HL-60 (cell line): Measurements from ENCODE around the gene ZFP62.

Experiments used
- DNase-seq, 2 experiments: peaks; one replicate each; pipeline ENCODE4 v3.0.0-alpha.2; 2010 to 2020; ENCODE audit warnings: low read depth in 1 of 2, low spot score in 1 of 2
- H3K27ac ChIP-seq: fragments of 250-450 bp; sonication (Bioruptor Pico); replicated peaks from 2 replicates; pipeline ENCODE4 v1.5.1; 2020; ENCODE audit warnings: mild to moderate bottlenecking, moderate library complexity
- H3K27me3 ChIP-seq: fragments of 250-450 bp; sonication (Bioruptor Pico); 2 replicates; pipeline ENCODE4 v1.5.1; 2021; ENCODE audit warnings: mild to moderate bottlenecking, moderate library complexity; ENCODE audit not compliant: insufficient read depth, poor library complexity, severe bottlenecking
- H3K4me3 ChIP-seq: replicated peaks from 2 replicates; pipeline ENCODE4 v1.5.1; 2011; ENCODE audit warnings: mild to moderate bottlenecking, control low read depth, low read length; ENCODE audit not compliant: insufficient read depth
- GABPA ChIP-seq: IDR thresholded peaks from 2 replicates; pipeline ENCODE4 v1.6.1; 2012; ENCODE audit warnings: low read depth
- POLR2AphosphoS5 ChIP-seq: IDR thresholded peaks from 2 replicates; pipeline ENCODE4 v1.6.1; 2012; ENCODE audit warnings: low read depth
- SPI1 ChIP-seq: IDR thresholded peaks from 2 replicates; pipeline ENCODE4 v1.6.1; 2012; ENCODE audit warnings: low read depth, mild to moderate bottlenecking, borderline replicate concordance
- TF ChIP-seq, protein P1 (sequence below): IDR thresholded peaks from 2 replicates; pipeline ENCODE4 v1.6.1; 2012; ENCODE audit warnings: low read depth; ENCODE audit not compliant: insufficient replicate concordance
- TF ChIP-seq, protein P2 (sequence below): IDR thresholded peaks from one replicate; pipeline ENCODE4 v1.5.1; 2011; ENCODE audit warnings: low read length, control low read depth, inconsistent platforms; ENCODE audit not compliant: insufficient read depth

ZFP62 gene

DNA sequence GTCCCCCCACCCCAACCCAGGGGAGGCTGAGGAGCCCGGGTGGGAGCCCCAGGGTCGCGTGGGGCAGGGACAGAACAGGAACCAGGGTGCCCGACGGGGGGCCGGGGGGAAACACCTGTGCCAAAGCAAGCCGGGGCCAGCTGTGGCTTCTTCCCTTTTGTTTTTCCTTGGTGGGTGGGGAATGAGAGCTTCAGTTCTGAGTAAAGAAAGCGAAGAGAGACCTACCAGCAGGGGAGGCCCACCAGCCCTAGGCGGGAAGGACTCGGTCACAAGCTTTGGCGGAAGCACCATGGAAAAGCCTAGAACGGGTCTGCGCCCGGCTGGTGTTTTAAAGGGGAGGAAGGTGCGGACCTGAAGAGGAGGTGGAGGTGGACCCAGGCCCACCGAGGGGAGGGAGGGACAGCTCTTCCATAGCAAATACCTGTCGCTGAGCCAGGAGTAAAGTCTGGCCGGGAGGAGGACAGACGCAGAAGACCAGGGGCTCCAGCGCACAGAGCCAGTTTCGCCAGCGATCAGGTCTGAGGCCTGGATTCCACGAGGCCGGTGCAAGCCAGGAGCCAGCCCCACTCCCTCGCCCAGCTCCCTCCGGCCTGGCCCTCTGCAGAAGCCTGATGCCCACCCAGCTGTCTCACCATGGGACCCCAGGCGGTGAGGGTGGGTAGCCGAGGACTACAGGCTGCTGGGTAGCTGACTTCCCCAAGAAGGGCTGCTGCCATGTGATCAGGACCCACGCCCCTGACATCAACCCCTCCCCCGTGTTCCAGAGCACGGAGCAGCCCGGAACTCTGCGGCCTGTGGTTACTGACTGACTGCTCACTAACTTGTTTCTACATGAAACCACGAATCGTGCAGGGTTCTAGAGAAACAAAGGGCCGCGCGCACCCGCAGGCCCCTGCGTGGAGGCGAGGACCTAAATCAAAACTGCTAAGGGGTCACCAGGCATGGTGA lies 57.6 kb downstream of the ZFP62 start:
- DNase-seq, result peak; percentile 88 to 97
- TF ChIP-seq, protein P1, sequence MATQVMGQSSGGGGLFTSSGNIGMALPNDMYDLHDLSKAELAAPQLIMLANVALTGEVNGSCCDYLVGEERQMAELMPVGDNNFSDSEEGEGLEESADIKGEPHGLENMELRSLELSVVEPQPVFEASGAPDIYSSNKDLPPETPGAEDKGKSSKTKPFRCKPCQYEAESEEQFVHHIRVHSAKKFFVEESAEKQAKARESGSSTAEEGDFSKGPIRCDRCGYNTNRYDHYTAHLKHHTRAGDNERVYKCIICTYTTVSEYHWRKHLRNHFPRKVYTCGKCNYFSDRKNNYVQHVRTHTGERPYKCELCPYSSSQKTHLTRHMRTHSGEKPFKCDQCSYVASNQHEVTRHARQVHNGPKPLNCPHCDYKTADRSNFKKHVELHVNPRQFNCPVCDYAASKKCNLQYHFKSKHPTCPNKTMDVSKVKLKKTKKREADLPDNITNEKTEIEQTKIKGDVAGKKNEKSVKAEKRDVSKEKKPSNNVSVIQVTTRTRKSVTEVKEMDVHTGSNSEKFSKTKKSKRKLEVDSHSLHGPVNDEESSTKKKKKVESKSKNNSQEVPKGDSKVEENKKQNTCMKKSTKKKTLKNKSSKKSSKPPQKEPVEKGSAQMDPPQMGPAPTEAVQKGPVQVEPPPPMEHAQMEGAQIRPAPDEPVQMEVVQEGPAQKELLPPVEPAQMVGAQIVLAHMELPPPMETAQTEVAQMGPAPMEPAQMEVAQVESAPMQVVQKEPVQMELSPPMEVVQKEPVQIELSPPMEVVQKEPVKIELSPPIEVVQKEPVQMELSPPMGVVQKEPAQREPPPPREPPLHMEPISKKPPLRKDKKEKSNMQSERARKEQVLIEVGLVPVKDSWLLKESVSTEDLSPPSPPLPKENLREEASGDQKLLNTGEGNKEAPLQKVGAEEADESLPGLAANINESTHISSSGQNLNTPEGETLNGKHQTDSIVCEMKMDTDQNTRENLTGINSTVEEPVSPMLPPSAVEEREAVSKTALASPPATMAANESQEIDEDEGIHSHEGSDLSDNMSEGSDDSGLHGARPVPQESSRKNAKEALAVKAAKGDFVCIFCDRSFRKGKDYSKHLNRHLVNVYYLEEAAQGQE, result no peak
- TF ChIP-seq POLR2AphosphoS5 (peak; percentile 58; the same call in 1 of the 2 replicates), SPI1 (peak; percentile 66; the same call in 1 of the 2 replicates), GABPA (peak; percentile 24; the same call in 1 of the 2 replicates)
- peak overlapping the region; percentile 91 for H3K4me3 ChIP-seq
- H3K27me3 ChIP-seq, result no peaks in the 10 kb centered on the region
- peak overlapping the region; percentile 92 for H3K27ac ChIP-seq

DNA sequence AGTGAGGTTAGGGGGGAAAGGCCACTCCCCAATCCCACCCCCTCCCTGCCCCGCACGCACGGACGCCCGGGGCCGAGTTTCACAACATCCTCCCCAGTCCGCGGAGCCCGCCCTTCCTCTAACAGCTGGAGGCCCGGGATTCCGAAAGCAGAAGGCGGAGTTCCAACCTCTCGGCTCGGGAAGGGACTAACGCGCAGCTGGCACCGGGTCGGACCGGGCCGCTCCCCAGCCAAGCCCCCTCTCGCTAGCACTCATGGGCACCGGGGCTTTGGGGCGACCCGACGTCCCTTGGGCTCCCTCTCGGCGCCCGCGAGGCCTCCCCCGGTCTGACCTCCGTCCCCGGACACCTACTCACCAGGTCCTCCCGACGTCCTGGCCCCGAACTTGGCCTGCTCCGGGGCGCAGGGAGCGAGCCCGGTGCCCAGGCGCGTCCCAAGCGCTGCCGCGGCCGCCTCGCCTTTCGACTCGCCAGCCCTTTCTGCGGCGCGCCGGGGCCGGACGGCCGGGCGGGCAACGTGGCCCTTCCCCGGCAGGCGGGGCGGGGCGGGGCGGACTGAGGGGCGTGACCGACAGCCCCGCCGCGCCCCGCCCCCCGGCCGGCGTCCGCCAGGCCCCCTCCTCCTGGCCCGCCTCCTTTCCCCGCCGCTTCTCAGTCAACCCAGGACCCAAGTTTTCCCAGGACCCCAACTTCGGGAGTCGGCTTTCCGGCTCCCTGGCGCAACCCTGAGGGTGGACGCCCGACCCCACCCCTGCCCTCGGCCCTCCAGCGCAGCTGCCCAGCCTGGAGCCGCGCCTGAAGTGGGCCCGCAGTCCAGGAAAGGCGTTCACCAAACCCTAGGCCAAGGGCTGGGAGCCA lies 58.5 kb downstream of the ZFP62 start, which contains the start of gene MGAT1:
Gene MGAT1, minus strand, starts transcription at position 482 of the 856 bp plus-strand sequence. CDS start 9,835 bp downstream, outside the sequence.
- peak within 1 kb of the TSS; percentile 91 for H3K4me3 ChIP-seq
- H3K27me3 ChIP-seq, result no peaks in the 10 kb centered on the region
- H3K27ac ChIP-seq, result peak within 1 kb of the TSS; percentile 92
- DNase-seq, result peak; percentile 69 to 91
- peak; percentile 46; the same call in 1 of the 2 replicates for TF ChIP-seq POLR2AphosphoS5
- peak; percentile 29; the same call in 1 of the 2 replicates for TF ChIP-seq SPI1
- TF ChIP-seq, protein P1, result no peak

DNA sequence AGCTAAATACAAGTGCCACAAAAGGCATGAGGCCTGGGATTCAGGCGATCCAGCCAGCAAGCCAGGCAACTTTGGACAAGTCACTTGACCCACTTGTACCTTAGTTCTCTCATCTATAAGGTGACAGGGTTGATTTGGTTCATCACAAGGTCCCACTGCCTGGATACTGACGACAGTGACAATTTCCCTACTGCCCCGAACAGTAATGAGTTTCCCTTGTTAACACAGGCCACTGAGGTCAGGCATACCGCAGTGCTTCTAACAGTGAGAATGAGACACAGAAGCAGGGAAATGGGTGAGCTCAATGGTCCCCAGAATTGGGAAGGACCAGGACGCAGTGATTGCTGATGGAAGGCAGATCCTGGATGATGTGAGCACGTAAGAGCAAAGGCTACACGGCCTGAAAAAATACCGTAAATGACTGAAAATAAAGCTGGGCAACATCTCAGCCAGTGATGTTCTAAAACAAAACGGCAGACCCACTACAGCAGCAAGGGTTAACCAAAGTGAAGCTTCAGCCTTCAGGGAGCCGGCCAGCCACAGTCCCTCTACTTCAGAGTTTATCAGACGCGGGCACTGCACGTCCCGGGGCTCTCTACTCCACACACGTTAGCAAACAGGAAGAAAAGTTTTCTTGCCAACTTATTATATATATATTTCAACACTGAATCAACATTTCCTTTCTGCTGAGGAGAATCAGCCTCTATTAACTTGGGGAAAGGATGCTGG lies 59.3 kb downstream of the ZFP62 start:
- TF ChIP-seq, protein P2, sequence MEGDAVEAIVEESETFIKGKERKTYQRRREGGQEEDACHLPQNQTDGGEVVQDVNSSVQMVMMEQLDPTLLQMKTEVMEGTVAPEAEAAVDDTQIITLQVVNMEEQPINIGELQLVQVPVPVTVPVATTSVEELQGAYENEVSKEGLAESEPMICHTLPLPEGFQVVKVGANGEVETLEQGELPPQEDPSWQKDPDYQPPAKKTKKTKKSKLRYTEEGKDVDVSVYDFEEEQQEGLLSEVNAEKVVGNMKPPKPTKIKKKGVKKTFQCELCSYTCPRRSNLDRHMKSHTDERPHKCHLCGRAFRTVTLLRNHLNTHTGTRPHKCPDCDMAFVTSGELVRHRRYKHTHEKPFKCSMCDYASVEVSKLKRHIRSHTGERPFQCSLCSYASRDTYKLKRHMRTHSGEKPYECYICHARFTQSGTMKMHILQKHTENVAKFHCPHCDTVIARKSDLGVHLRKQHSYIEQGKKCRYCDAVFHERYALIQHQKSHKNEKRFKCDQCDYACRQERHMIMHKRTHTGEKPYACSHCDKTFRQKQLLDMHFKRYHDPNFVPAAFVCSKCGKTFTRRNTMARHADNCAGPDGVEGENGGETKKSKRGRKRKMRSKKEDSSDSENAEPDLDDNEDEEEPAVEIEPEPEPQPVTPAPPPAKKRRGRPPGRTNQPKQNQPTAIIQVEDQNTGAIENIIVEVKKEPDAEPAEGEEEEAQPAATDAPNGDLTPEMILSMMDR, result no peak
- TF ChIP-seq GABPA (no peak), SPI1 (no peak), POLR2AphosphoS5 (no peak)
- TF ChIP-seq, protein P1, result no peak
- Histone ChIP-seq H3K27ac (peak overlapping the region; percentile 92), H3K4me3 (peak overlapping the region; percentile 91), H3K27me3 (no peaks in the 10 kb centered on the region)
- no peak for DNase-seq
